RWPE2 (cell line): ENCODE measurements around the gene SPATS2.

Experiments
- ATAC-seq: fragments of 200-7000 bp; cut with Tn5 transposase; 3 replicates; pipeline ENCODE4 v1.9.1; 2021; ENCODE audit warnings: low read depth
- DNase-seq: peaks from one replicate; pipeline ENCODE4 v3.0.0-alpha.2; 2020; ENCODE audit warnings: low spot score
- H3K27ac ChIP-seq: fragments of 450-650 bp; 2 replicates; pipeline ENCODE4 v1.5.1; 2017; ENCODE audit warnings: mild to moderate bottlenecking; ENCODE audit not compliant: poor library complexity, severe bottlenecking
- H3K27me3 ChIP-seq: fragments of 250-450 bp; sonication (Bioruptor Pico); 2 replicates; pipeline ENCODE4 v1.5.1; 2021; ENCODE audit warnings: mild to moderate bottlenecking, moderate library complexity; ENCODE audit not compliant: insufficient read depth, poor library complexity, severe bottlenecking
- H3K36me3 ChIP-seq: fragments of 250-450 bp; sonication (Bioruptor Pico); 2 replicates; pipeline ENCODE4 v1.5.1; 2020; ENCODE audit warnings: low read depth, mild to moderate bottlenecking, moderate library complexity
- H3K4me1 ChIP-seq: fragments of 250-450 bp; sonication (Bioruptor Pico); 2 replicates; pipeline ENCODE4 v1.5.1; 2021; ENCODE audit warnings: mild to moderate bottlenecking, moderate library complexity; ENCODE audit not compliant: insufficient read depth, poor library complexity, severe bottlenecking
- H3K4me3 ChIP-seq: fragments of 250-450 bp; sonication (Bioruptor Pico); 2 replicates; pipeline ENCODE4 v1.5.1; 2021; ENCODE audit warnings: mild to moderate bottlenecking, moderate library complexity; ENCODE audit not compliant: severe bottlenecking
- H3K9me3 ChIP-seq: fragments of 250-450 bp; sonication (Bioruptor Pico); 2 replicates; pipeline ENCODE4 v1.5.1; 2021; ENCODE audit warnings: mild to moderate bottlenecking, moderate library complexity; ENCODE audit not compliant: severe bottlenecking
- CTCF ChIP-seq: fragments of 450-650 bp; IDR thresholded peaks from one replicate; pipeline ENCODE4 v1.5.1; 2017; ENCODE audit warnings: mild to moderate bottlenecking, moderate library complexity; ENCODE audit not compliant: poor library complexity, severe bottlenecking

Gene SPATS2

GRCh38 chr12:49415521-49415970 lies 48.3 kb downstream of the SPATS2 start:
- no peak for DNase-seq
- no peaks in the 10 kb centered on the region for H3K9me3 ChIP-seq
- H3K27me3 ChIP-seq = no peaks in the 10 kb centered on the region
- no peaks in the 10 kb centered on the region; the same call in 1 of the 2 replicates for H3K36me3 ChIP-seq
- no peak overlapping the region for H3K4me3 ChIP-seq
- ATAC-seq = no peak
- H3K4me1 ChIP-seq = peaks cover 12% of the 10 kb centered on the region
- no peak overlapping the region for H3K27ac ChIP-seq
- no peak for TF ChIP-seq CTCF

- Histone ChIP-seq H3K36me3 (no peaks in the 10 kb centered on the region), H3K27ac (no peak overlapping the region), H3K9me3 (no peaks in the 10 kb centered on the region), H3K4me3 (no peak overlapping the region), H3K4me1 (peaks cover 8% of the 10 kb centered on the region), H3K27me3 (no peaks in the 10 kb centered on the region)
- TF ChIP-seq CTCF = no peak
- ATAC-seq (no peak), DNase-seq (no peak)
These were observed 49.6 kb downstream of the SPATS2 start for GRCh38 chr12:49416892-49417291.

GRCh38 chr12:49417558-49417957 lies 50.3 kb downstream of the SPATS2 start:
- Histone ChIP-seq H3K9me3 (no peaks in the 10 kb centered on the region), H3K36me3 (no peaks in the 10 kb centered on the region), H3K4me1 (peaks cover 8% of the 10 kb centered on the region), H3K27ac (no peak overlapping the region), H3K27me3 (no peaks in the 10 kb centered on the region), H3K4me3 (no peak overlapping the region)
- DNase-seq (no peak), ATAC-seq (no peak)
- no peak for TF ChIP-seq CTCF

GRCh38 chr12:49420556-49420955 lies 53.3 kb downstream of the SPATS2 start:
- Histone ChIP-seq H3K4me1 (no peaks in the 10 kb centered on the region), H3K27me3 (no peaks in the 10 kb centered on the region), H3K27ac (no peak overlapping the region), H3K4me3 (no peak overlapping the region), H3K9me3 (no peaks in the 10 kb centered on the region), H3K36me3 (peaks cover 14% of the 10 kb centered on the region)
- no peak for ATAC-seq
- no peak for DNase-seq
- no peak for TF ChIP-seq CTCF

- no peaks in the 10 kb centered on the region for H3K27me3 ChIP-seq
- peaks cover 17% of the 10 kb centered on the region for H3K36me3 ChIP-seq
- H3K4me3 ChIP-seq = no peak overlapping the region
- no peaks in the 10 kb centered on the region for H3K9me3 ChIP-seq
- DNase-seq = no peak
- H3K4me1 ChIP-seq = no peaks in the 10 kb centered on the region
- ATAC-seq = no peak
- no peak overlapping the region for H3K27ac ChIP-seq
- TF ChIP-seq CTCF = no peak
These were observed 54.9 kb downstream of the SPATS2 start for GRCh38 chr12:49422114-49422513.
